Measurements from ENCODE around the gene ZNF613. TPM values are rescaled to one million over a fixed set of nuclear protein-coding genes. Genes with fewer than 3 reads are reported as not detected.

The ZNF613 gene
- total and polyA plus RNA-seq, 5 donors from 2014 or later: 2.4 to 5.8 (median 4.7) TPM

- DNase-seq: no peak
- Histone ChIP-seq H3K9me3 (ENCODE audit: control insufficient read depth in 2 of 2, low read length in 2 of 2) (peaks cover 69 to 92% of the 10 kb centered on the region in 2 experiments), H3K4me1 (ENCODE audit: control insufficient read depth, insufficient read depth, low read length, poor library complexity, severe bottlenecking) (peaks cover 7% of the 10 kb centered on the region), H3K4me3 (ENCODE audit: low read depth, low read length) (no peak overlapping the region), H3K27me3 (ENCODE audit: control insufficient read depth, insufficient read depth, low read length) (no peaks in the 10 kb centered on the region), H3K36me3 (ENCODE audit: control insufficient read depth, insufficient read depth, low read length) (peaks cover 51% of the 10 kb centered on the region), H3K27ac (ENCODE audit: insufficient read depth, low read length, poor library complexity, severe bottlenecking) (no peak overlapping the region)
- ATAC-seq (ENCODE audit: low read depth in 2 of 2): no peak
- peaks cover 7 to 22% (median 8%) of the 10 kb centered on the region in 4 donors for H3K4me1 Mint-ChIP-seq
- peaks cover 4 to 78% (median 41%) of the 10 kb centered on the region in 7 donors for H3K9me3 Mint-ChIP-seq
- H3K27ac Mint-ChIP-seq: no peak overlapping the region
- H3K4me3 Mint-ChIP-seq: peak overlapping the region in 1 of 4 donors; percentile 70
- H3K36me3 Mint-ChIP-seq: peaks cover 68% of the 10 kb centered on the region
- peaks cover 5% of the 10 kb centered on the region for H3K27me3 Mint-ChIP-seq
These were observed 56.1 kb downstream of the ZNF613 start for GRCh38 chr19:51983361-51983760.

DNA sequence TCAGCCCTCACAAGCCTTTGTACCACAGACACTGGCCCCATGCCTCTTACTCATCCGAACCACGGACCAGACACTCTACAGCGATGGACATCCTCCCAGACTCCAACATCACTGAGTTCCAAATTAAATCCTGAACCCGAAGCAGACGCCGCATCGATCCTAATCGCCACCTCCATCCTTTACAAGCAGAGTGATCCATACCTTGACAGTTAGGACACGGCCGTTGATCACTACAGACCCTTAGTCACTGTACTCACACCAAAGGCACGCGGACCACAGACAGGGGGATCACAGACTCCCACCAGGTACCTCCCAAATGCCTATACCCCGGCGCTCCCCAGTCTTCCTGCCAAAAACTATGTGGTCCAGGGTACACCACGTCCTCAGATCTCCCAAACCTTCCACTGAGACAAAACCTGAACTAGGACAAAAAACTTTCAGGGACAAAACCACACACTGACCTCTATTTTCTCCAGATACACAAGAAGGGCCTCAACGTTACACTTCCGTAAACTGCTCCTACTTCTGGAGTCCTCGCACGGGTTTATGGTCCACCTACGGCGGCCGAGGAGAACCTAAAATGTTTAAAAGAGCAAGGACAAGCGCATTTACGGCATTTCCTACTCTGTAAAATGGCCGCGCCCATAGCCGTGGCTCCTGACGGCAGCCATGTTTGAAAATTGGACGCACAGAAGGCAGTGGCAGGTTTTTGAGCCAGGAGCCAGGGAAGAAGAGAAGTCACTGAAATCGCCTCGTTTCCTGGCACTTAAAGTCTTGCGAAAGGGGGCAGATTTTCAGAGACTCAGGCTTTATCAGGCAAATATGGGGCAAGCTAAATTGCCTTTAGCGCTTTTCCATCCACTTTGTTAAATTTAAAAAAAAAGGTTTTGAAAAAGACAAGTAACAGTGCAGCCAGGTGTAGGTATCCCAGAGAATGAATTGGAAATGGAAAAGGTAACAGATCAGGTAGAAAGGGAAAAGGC is 59.3 kb downstream of the ZNF613 start, which contains the start of gene ZNF350:
Gene ZNF350, minus strand, starts transcription at position 532 of the 983 bp plus-strand sequence. CDS start 12,480 bp downstream, outside the sequence.
- Mint-ChIP-seq H3K36me3 (peaks cover 40% of the 10 kb centered on the region), H3K4me3 (peak within 1 kb of the TSS; percentile 96 to 100 (median 98)), H3K4me1 (peaks cover 7 to 23% (median 8%) of the 10 kb centered on the region in 4 donors), H3K9me3 (peaks cover 4 to 71% (median 41%) of the 10 kb centered on the region in 7 donors), H3K27ac (peak within 1 kb of the TSS; percentile 94 to 100 (median 94)), H3K27me3 (peaks cover 5% of the 10 kb centered on the region)
- Histone ChIP-seq H3K27ac (ENCODE audit: insufficient read depth, low read length, poor library complexity, severe bottlenecking) (peak within 1 kb of the TSS; percentile 63), H3K4me3 (ENCODE audit: low read depth, low read length) (peak within 1 kb of the TSS; percentile 94), H3K4me1 (ENCODE audit: control insufficient read depth, insufficient read depth, low read length, poor library complexity, severe bottlenecking) (peaks cover 7% of the 10 kb centered on the region), H3K27me3 (ENCODE audit: control insufficient read depth, insufficient read depth, low read length) (no peaks in the 10 kb centered on the region), H3K9me3 (ENCODE audit: control insufficient read depth in 2 of 2, low read length in 2 of 2) (peaks cover 61 to 90% of the 10 kb centered on the region in 2 experiments), H3K36me3 (ENCODE audit: control insufficient read depth, insufficient read depth, low read length) (peaks cover 22% of the 10 kb centered on the region)
- ATAC-seq (ENCODE audit: low read depth in 2 of 2) (peak; percentile 97 to 98), DNase-seq (peak; percentile 79 to 96 (median 88))

GRCh38 chr19:51993422-51993821 is 66.2 kb downstream of the ZNF613 start:
- Mint-ChIP-seq H3K36me3 (peaks cover 41% of the 10 kb centered on the region), H3K4me3 (no peak overlapping the region), H3K4me1 (peaks cover 0 to 4% (median under 1%) of the 10 kb centered on the region in 4 donors), H3K27me3 (no peaks in the 10 kb centered on the region), H3K27ac (no peak overlapping the region), H3K9me3 (peaks cover 6 to 88% (median 52%) of the 10 kb centered on the region in 7 donors)
- Histone ChIP-seq H3K27me3 (ENCODE audit: control insufficient read depth, insufficient read depth, low read length) (no peaks in the 10 kb centered on the region), H3K27ac (ENCODE audit: insufficient read depth, low read length, poor library complexity, severe bottlenecking) (no peak overlapping the region), H3K36me3 (ENCODE audit: control insufficient read depth, insufficient read depth, low read length) (peaks cover 41% of the 10 kb centered on the region), H3K4me3 (ENCODE audit: low read depth, low read length) (no peak overlapping the region), H3K9me3 (ENCODE audit: control insufficient read depth in 2 of 2, low read length in 2 of 2) (peaks cover 87 to 98% of the 10 kb centered on the region in 2 experiments), H3K4me1 (ENCODE audit: control insufficient read depth, insufficient read depth, low read length, poor library complexity, severe bottlenecking) (no peaks in the 10 kb centered on the region)
- no peak for DNase-seq
- ATAC-seq (ENCODE audit: low read depth in 2 of 2): no peak

DNA sequence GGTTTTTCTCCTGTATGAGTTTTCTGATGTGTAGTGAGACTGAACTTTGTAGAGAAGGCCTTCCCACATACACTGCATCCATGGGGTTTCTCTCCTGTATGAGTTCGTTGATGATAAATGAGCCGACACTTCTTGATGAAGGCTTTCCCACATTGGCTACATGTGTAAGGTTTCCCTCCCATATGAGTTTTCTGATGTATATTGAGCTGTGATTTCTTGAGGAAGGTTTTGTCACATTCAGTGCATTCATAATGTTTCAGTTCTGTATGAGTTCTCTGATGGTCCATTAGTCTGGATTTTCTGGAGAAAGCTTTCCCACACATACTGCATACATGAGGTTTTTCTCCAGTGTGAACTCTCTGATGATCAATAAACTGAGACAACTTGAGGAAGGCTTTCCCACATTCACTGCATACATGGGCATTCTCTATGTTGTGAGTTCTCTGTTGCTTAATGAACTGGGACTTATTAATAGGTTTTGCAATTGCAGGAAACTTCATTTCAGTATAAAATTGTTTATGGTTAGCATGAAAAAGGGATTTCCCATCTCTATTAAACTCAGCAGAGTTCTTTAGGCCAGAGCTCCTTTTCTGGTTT is 66.9 kb downstream of the ZNF613 start:
- Mint-ChIP-seq H3K27ac (no peak overlapping the region), H3K9me3 (peaks cover 6 to 88% (median 50%) of the 10 kb centered on the region in 7 donors), H3K27me3 (no peaks in the 10 kb centered on the region), H3K4me3 (no peak overlapping the region), H3K36me3 (peaks cover 48% of the 10 kb centered on the region), H3K4me1 (peaks cover 0 to 4% (median 0%) of the 10 kb centered on the region in 4 donors)
- Histone ChIP-seq H3K27ac (ENCODE audit: insufficient read depth, low read length, poor library complexity, severe bottlenecking) (no peak overlapping the region), H3K4me1 (ENCODE audit: control insufficient read depth, insufficient read depth, low read length, poor library complexity, severe bottlenecking) (no peaks in the 10 kb centered on the region), H3K9me3 (ENCODE audit: control insufficient read depth in 2 of 2, low read length in 2 of 2) (peaks cover 87 to 98% of the 10 kb centered on the region in 2 experiments), H3K4me3 (ENCODE audit: low read depth, low read length) (peak overlapping the region; percentile 40), H3K36me3 (ENCODE audit: control insufficient read depth, insufficient read depth, low read length) (peaks cover 48% of the 10 kb centered on the region), H3K27me3 (ENCODE audit: control insufficient read depth, insufficient read depth, low read length) (no peaks in the 10 kb centered on the region)
- ATAC-seq (ENCODE audit: low read depth in 2 of 2) (no peak), DNase-seq (no peak)

Other genes with a start within 250 kb of the ZNF613 start
- gene SPACA6, start 234.1 kb upstream of the ZNF613 start, total RNA-seq: 4.4 TPM
- gene SPACA6, start 234.1 kb upstream of the ZNF613 start, polyA plus RNA-seq: 1 to 10 TPM in 3 of 4 donors, under 1 TPM in 1; 0.98 to 5.6 (median 1.6) TPM
- gene HAS1, start 203.5 kb upstream of the ZNF613 start, total RNA-seq: 0.86 TPM
- not detected for gene HAS1, start 203.5 kb upstream of the ZNF613 start, polyA plus RNA-seq
- not detected for gene FPR1, start 175.6 kb upstream of the ZNF613 start, total RNA-seq
- gene FPR1, start 175.6 kb upstream of the ZNF613 start, polyA plus RNA-seq: 1 to 10 TPM in 1 of 4 donors, under 1 TPM in 1, not detected in 2; 0.26 to 1.1 TPM
- not detected for gene FPR2, start 166.3 kb upstream of the ZNF613 start, total RNA-seq
- not detected for gene FPR2, start 166.3 kb upstream of the ZNF613 start, polyA plus RNA-seq
- not detected for gene FPR3, start 132.3 kb upstream of the ZNF613 start, total RNA-seq
- not detected for gene FPR3, start 132.3 kb upstream of the ZNF613 start, polyA plus RNA-seq
- gene ZNF577, start 39.5 kb upstream of the ZNF613 start, total RNA-seq: 6.8 TPM
- gene ZNF577, start 39.5 kb upstream of the ZNF613 start, polyA plus RNA-seq: 1 to 10 TPM; 1.6 to 4.4 (median 2.4) TPM
- gene ZNF649, start 22.5 kb upstream of the ZNF613 start, total RNA-seq: 9.3 TPM
- gene ZNF649, start 22.5 kb upstream of the ZNF613 start, polyA plus RNA-seq: 1 to 10 TPM; 5.9 to 9.2 (median 7.8) TPM
- 25.4 TPM for gene ZNF350, start 59.4 kb downstream of the ZNF613 start, total RNA-seq
- gene ZNF350, start 59.4 kb downstream of the ZNF613 start, polyA plus RNA-seq: 10 to 100 TPM; 15.5 to 25.3 (median 18.8) TPM
- 13.0 TPM for gene ZNF615, start 80.7 kb downstream of the ZNF613 start, total RNA-seq
- 10 to 100 TPM in 2 of 4 donors, 1 to 10 TPM in 2; 6.6 to 12.9 (median 10.3) TPM for gene ZNF615, start 80.7 kb downstream of the ZNF613 start, polyA plus RNA-seq
- 5.1 TPM for gene ZNF614, start 100.9 kb downstream of the ZNF613 start, total RNA-seq
- 1 to 10 TPM; 3.3 to 7.2 (median 3.8) TPM for gene ZNF614, start 100.9 kb downstream of the ZNF613 start, polyA plus RNA-seq
- 16.8 TPM for gene ZNF432, start 121.4 kb downstream of the ZNF613 start, total RNA-seq
- 1 to 10 TPM; 2.5 to 6.6 (median 3.5) TPM for gene ZNF432, start 121.4 kb downstream of the ZNF613 start, polyA plus RNA-seq
- gene ZNF841, start 168.3 kb downstream of the ZNF613 start, total RNA-seq: 21.0 TPM
- 1 to 10 TPM; 2.4 to 3.4 (median 2.9) TPM for gene ZNF841, start 168.3 kb downstream of the ZNF613 start, polyA plus RNA-seq
- gene ZNF616, start 212.5 kb downstream of the ZNF613 start, total RNA-seq: 2.8 TPM
- 1 to 10 TPM; 2.4 to 8.2 (median 4.1) TPM for gene ZNF616, start 212.5 kb downstream of the ZNF613 start, polyA plus RNA-seq
- gene ZNF836, start 244.1 kb downstream of the ZNF613 start, total RNA-seq: 22.4 TPM
- 10 to 100 TPM in 1 of 4 donors, 1 to 10 TPM in 3; 3.0 to 10.2 (median 8.3) TPM for gene ZNF836, start 244.1 kb downstream of the ZNF613 start, polyA plus RNA-seq

Data from CD4-positive, CD25-positive, alpha-beta regulatory T cell (primary cell).